IPS DF 6.9 (cell line): Measurements from ENCODE around the gene KBTBD12.

Source experiments
- DNase-seq: peaks from one replicate; pipeline ENCODE4 v3.0.0-alpha.2; 2013; ENCODE audit warnings: low read depth, low spot score
- H3K27ac ChIP-seq: one replicate; pipeline ENCODE4 v1.5.1; 2013; ENCODE audit warnings: low read length, control low read depth
- H3K27me3 ChIP-seq: 2 replicates; pipeline ENCODE4 v1.6.1; 2013; ENCODE audit warnings: mild to moderate bottlenecking, low read length; ENCODE audit not compliant: control insufficient read depth, insufficient read depth
- H3K36me3 ChIP-seq: 2 replicates; pipeline ENCODE4 v1.6.1; 2013; ENCODE audit warnings: low read length; ENCODE audit not compliant: control insufficient read depth, insufficient read depth
- H3K4me1 ChIP-seq: 2 replicates; pipeline ENCODE4 v1.6.1; 2013; ENCODE audit warnings: low read length; ENCODE audit not compliant: control insufficient read depth, insufficient read depth
- H3K4me3 ChIP-seq: 2 replicates; pipeline ENCODE4 v1.5.1; 2013; ENCODE audit warnings: mild to moderate bottlenecking, low read length
- H3K9me3 ChIP-seq: 2 replicates; pipeline ENCODE4 v1.6.1; 2013; ENCODE audit warnings: low read length, inconsistent platforms; ENCODE audit not compliant: control insufficient read depth, insufficient read depth
- whole genome bisulfite sequencing: extraction: QIAGEN DNeasy Blood & Tissue Kit; methylation state at CpG from one replicate; pipeline ENCODE4 v1.1.7; 2013; ENCODE audit warnings: mixed read lengths, missing lambda C conversion rate; ENCODE audit not compliant: insufficient read length, insufficient coverage; 5-methylcytosine and 5-hydroxymethylcytosine counted together

KBTBD12 gene

GRCh38 chr3:127915937-127916493, 983 bp downstream of the KBTBD12 start:
- no CpG with 5 or more reads among the region's 10 CpGs for WGBS
- H3K4me1 ChIP-seq: 0 out of 2 replicates have a peak, but pooled peaks cover 2% of the 10 kb centered on the region
- H3K36me3 ChIP-seq: no peaks in the 10 kb centered on the region
- H3K27me3 ChIP-seq: peaks cover 14% of the 10 kb centered on the region; the same call in 1 of the 2 replicates
- H3K4me3 ChIP-seq: no peak overlapping the region; the same call in 1 of the 2 replicates
- DNase-seq: no peak
- H3K9me3 ChIP-seq: no peaks in the 10 kb centered on the region
- no peak overlapping the region for H3K27ac ChIP-seq

- H3K27ac ChIP-seq: no peak overlapping the region
- no peaks in the 10 kb centered on the region for H3K4me1 ChIP-seq
- no peaks in the 10 kb centered on the region for H3K9me3 ChIP-seq
- DNase-seq: no peak
- WGBS: no CpG with 5 or more reads among the region's 1 CpG
- no peaks in the 10 kb centered on the region for H3K36me3 ChIP-seq
- H3K4me3 ChIP-seq: no peak overlapping the region
- H3K27me3 ChIP-seq: peaks cover 5% of the 10 kb centered on the region; the same call in 1 of the 2 replicates
Observed at GRCh38 chr3:127920738-127921137, 5.7 kb downstream of the KBTBD12 start.

GRCh38 chr3:127923611-127924010, 8.6 kb downstream of the KBTBD12 start:
- Histone ChIP-seq H3K9me3 (no peaks in the 10 kb centered on the region), H3K4me1 (no peaks in the 10 kb centered on the region), H3K27me3 (no peaks in the 10 kb centered on the region), H3K36me3 (no peaks in the 10 kb centered on the region), H3K27ac (no peak overlapping the region), H3K4me3 (no peak overlapping the region)
- WGBS: no CpG with 5 or more reads among the region's 4 CpGs
- DNase-seq: no peak

GRCh38 chr3:127925384-127925783, 10.4 kb downstream of the KBTBD12 start:
- Histone ChIP-seq H3K9me3 (no peaks in the 10 kb centered on the region), H3K27me3 (no peaks in the 10 kb centered on the region), H3K4me3 (no peak overlapping the region), H3K36me3 (no peaks in the 10 kb centered on the region), H3K27ac (no peak overlapping the region), H3K4me1 (no peaks in the 10 kb centered on the region)
- WGBS: no CpG with 5 or more reads among the region's 2 CpGs
- no peak for DNase-seq

GRCh38 chr3:127927829-127928604, 13.0 kb downstream of the KBTBD12 start:
- Histone ChIP-seq H3K27ac (no peak overlapping the region), H3K36me3 (no peaks in the 10 kb centered on the region), H3K9me3 (no peaks in the 10 kb centered on the region), H3K27me3 (no peaks in the 10 kb centered on the region), H3K4me1 (no peaks in the 10 kb centered on the region), H3K4me3 (no peak overlapping the region)
- WGBS: no CpG with 5 or more reads among the region's 3 CpGs
- no peak for DNase-seq

- no peaks in the 10 kb centered on the region for H3K4me1 ChIP-seq
- no peaks in the 10 kb centered on the region for H3K9me3 ChIP-seq
- no CpG with 5 or more reads among the region's 5 CpGs for WGBS
- H3K27me3 ChIP-seq: no peaks in the 10 kb centered on the region
- H3K4me3 ChIP-seq: no peak overlapping the region
- no peaks in the 10 kb centered on the region for H3K36me3 ChIP-seq
- H3K27ac ChIP-seq: no peak overlapping the region
- no peak for DNase-seq
Observed at GRCh38 chr3:127929818-127930413, 14.9 kb downstream of the KBTBD12 start.

- no CpG with 5 or more reads among the region's 1 CpG for WGBS
- no peak for DNase-seq
- H3K27me3 ChIP-seq: no peaks in the 10 kb centered on the region
Observed at GRCh38 chr3:127933396-127933795, 18.4 kb downstream of the KBTBD12 start.

GRCh38 chr3:127938800-127939199, 23.8 kb downstream of the KBTBD12 start:
- no peaks in the 10 kb centered on the region for H3K27me3 ChIP-seq
- H3K36me3 ChIP-seq: no peaks in the 10 kb centered on the region
- no CpG with 5 or more reads among the region's 4 CpGs for WGBS
- no peak for DNase-seq
- H3K4me1 ChIP-seq: no peaks in the 10 kb centered on the region
- H3K9me3 ChIP-seq: no peaks in the 10 kb centered on the region
- H3K27ac ChIP-seq: no peak overlapping the region
- H3K4me3 ChIP-seq: no peak overlapping the region

More at GRCh38 chr3:127933396-127933795, 18.4 kb downstream of the KBTBD12 start:
- Histone ChIP-seq H3K27ac (no peak overlapping the region), H3K4me1 (no peaks in the 10 kb centered on the region), H3K36me3 (no peaks in the 10 kb centered on the region), H3K9me3 (no peaks in the 10 kb centered on the region), H3K4me3 (no peak overlapping the region)

- H3K4me1 ChIP-seq: no peaks in the 10 kb centered on the region
- no peak overlapping the region for H3K27ac ChIP-seq
- WGBS: no CpG with 5 or more reads among the region's 2 CpGs
- H3K9me3 ChIP-seq: no peaks in the 10 kb centered on the region
- H3K4me3 ChIP-seq: no peak overlapping the region
- no peaks in the 10 kb centered on the region for H3K27me3 ChIP-seq
- no peaks in the 10 kb centered on the region for H3K36me3 ChIP-seq
- no peak for DNase-seq
Observed at GRCh38 chr3:127940116-127940515, 25.1 kb downstream of the KBTBD12 start.

- H3K27ac ChIP-seq: no peak overlapping the region
- no peak for DNase-seq
- no peaks in the 10 kb centered on the region for H3K27me3 ChIP-seq
- H3K9me3 ChIP-seq: no peaks in the 10 kb centered on the region
- H3K36me3 ChIP-seq: no peaks in the 10 kb centered on the region
- H3K4me3 ChIP-seq: no peak overlapping the region
- H3K4me1 ChIP-seq: no peaks in the 10 kb centered on the region
Observed at GRCh38 chr3:127942613-127943012, 27.6 kb downstream of the KBTBD12 start.
